Measurements from ENCODE around the gene CDCP1.

The CDCP1 gene

DNA sequence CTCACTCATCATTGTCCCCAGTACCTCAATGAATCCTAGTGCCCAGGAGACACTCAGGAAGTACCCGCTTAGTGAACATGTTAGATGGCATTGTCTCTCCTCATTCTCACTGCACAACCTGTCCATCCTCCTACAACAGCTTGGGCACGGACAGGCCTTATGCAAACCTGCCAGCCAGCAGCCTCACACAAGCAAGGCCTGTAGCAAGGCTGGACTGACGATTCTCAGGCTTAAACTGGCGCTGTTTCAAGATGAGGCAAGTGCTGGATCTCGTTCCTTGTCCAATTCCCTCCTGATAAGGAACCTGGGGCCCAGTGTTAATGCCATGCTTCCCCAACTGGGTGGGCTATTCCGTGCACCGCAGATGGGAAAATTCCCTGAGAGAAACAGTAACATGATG, 59.0 kb downstream of the CDCP1 start:
- DNase-seq (ENCODE audit: low spot score) (no peak), ATAC-seq (ENCODE audit: low read depth) (no peak)
- Histone ChIP-seq H3K36me3 (ENCODE audit: low read depth) (peaks cover 92% of the 10 kb centered on the region), H3K27me3 (ENCODE audit: insufficient read depth, poor library complexity, severe bottlenecking) (no peaks in the 10 kb centered on the region), H3K27ac (ENCODE audit: poor library complexity, severe bottlenecking) (no peak overlapping the region), H3K4me1 (ENCODE audit: insufficient read depth, poor library complexity, severe bottlenecking) (peaks cover 27% of the 10 kb centered on the region), H3K4me3 (ENCODE audit: severe bottlenecking) (no peak overlapping the region), H3K9me3 (ENCODE audit: severe bottlenecking) (no peaks in the 10 kb centered on the region)
- TF ChIP-seq, protein P1, sequence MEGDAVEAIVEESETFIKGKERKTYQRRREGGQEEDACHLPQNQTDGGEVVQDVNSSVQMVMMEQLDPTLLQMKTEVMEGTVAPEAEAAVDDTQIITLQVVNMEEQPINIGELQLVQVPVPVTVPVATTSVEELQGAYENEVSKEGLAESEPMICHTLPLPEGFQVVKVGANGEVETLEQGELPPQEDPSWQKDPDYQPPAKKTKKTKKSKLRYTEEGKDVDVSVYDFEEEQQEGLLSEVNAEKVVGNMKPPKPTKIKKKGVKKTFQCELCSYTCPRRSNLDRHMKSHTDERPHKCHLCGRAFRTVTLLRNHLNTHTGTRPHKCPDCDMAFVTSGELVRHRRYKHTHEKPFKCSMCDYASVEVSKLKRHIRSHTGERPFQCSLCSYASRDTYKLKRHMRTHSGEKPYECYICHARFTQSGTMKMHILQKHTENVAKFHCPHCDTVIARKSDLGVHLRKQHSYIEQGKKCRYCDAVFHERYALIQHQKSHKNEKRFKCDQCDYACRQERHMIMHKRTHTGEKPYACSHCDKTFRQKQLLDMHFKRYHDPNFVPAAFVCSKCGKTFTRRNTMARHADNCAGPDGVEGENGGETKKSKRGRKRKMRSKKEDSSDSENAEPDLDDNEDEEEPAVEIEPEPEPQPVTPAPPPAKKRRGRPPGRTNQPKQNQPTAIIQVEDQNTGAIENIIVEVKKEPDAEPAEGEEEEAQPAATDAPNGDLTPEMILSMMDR (IDR thresholded peaks at IDR 0.05; ENCODE audit: poor library complexity, severe bottlenecking): no peak

DNA sequence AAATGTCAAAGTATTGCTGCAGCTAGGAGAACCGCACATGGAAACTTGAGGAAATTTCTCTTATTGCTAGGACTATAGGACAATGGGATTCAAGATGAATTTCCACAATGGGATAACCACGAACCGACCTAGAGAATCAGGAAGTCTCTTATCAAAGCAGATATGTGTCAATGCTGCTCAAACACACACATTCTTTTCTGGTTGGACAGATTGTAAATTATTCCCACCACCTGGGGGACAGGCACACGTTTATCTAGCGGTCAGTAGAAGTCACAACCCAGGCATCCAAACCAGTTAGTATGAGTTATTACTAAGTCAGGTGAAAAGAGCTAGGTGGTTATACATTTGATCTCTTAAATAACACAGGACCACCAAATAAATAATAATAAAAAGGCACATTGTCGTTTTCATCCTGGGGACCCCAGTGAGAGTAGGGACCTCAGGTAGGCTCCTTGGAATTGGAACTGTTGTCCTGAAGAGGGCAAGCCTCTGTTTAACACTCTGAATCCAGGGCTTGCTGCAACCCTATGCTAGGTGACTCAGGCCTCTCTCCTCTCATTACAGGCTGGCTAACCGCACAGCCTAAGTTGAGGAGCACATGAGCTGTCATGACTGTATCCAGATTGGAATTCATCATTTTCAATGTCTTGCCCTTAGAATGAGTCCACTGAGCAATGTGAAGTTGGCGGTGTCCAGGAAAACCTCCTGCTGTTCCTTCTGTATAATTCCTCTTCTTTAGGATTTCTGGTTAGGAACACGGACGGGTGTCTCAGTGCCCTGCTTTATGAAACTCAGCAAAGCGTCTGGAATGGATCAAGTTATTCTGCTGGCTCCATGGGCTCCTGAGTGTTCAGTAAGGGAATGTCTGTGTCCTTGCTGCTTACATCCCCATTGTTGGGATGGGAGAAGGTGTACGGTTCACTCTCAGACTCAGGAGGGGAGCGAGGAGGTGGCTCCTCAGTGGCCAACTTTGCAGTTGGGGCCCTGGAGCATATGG, 61.1 kb downstream of the CDCP1 start:
- Histone ChIP-seq H3K9me3 (ENCODE audit: severe bottlenecking) (no peaks in the 10 kb centered on the region), H3K27ac (ENCODE audit: poor library complexity, severe bottlenecking) (no peak overlapping the region), H3K36me3 (ENCODE audit: low read depth) (peaks cover 73% of the 10 kb centered on the region), H3K4me3 (ENCODE audit: severe bottlenecking) (no peak overlapping the region), H3K27me3 (ENCODE audit: insufficient read depth, poor library complexity, severe bottlenecking) (no peaks in the 10 kb centered on the region), H3K4me1 (ENCODE audit: insufficient read depth, poor library complexity, severe bottlenecking) (peaks cover 20% of the 10 kb centered on the region)
- no peak for DNase-seq (ENCODE audit: low spot score)
- TF ChIP-seq, protein P1 (IDR thresholded peaks at IDR 0.05; ENCODE audit: poor library complexity, severe bottlenecking): no peak
- peak; percentile 72 for ATAC-seq (ENCODE audit: low read depth)

DNA sequence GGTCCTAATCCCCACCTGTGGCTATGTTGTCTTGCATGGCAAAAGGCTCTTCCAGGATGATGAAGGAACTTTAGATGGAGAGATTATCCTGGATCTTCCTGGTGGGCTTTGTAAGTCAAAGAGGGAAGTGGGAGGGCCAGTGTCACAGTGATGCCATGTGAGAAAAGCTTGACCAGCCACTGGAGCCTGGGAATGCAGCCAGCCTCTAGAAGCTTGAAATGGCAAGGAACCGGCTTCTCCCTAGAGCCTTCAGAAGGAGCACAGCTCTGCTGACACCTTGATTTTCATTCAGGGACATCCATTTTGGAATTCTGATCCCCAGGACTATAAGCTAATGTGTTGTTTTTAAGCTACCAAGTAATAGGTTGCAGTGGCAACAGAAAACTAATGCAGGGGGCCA, 61.8 kb downstream of the CDCP1 start:
- Histone ChIP-seq H3K4me3 (ENCODE audit: severe bottlenecking) (no peak overlapping the region), H3K9me3 (ENCODE audit: severe bottlenecking) (no peaks in the 10 kb centered on the region), H3K27me3 (ENCODE audit: insufficient read depth, poor library complexity, severe bottlenecking) (no peaks in the 10 kb centered on the region), H3K36me3 (ENCODE audit: low read depth) (peaks cover 65% of the 10 kb centered on the region), H3K27ac (ENCODE audit: poor library complexity, severe bottlenecking) (no peak overlapping the region), H3K4me1 (ENCODE audit: insufficient read depth, poor library complexity, severe bottlenecking) (peaks cover 14% of the 10 kb centered on the region)
- DNase-seq (ENCODE audit: low spot score) (no peak), ATAC-seq (ENCODE audit: low read depth) (no peak)
- TF ChIP-seq, protein P1 (IDR thresholded peaks at IDR 0.05; ENCODE audit: poor library complexity, severe bottlenecking): no peak

DNA sequence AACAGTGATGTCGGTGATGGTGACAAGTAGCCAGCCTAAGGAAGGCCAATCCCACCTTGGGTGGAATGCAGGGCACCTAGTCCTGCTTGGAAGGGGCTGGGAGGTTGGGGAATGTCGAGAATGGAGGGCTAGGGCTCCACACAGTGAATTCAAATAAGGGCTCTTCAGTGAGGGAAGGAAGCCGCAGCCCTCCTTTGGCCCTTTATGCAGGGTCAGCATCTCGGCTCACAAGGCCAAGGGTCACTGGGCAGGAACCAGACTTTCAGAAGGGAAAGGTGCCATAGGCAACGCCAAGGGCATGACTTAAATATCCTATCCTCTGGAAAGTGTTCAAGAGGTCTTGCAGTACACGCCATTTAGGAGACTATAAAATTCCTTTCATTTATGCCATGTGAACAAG, 63.2 kb downstream of the CDCP1 start:
- no peak for ATAC-seq (ENCODE audit: low read depth)
- no peaks in the 10 kb centered on the region for H3K27me3 ChIP-seq (ENCODE audit: insufficient read depth, poor library complexity, severe bottlenecking)
- no peak overlapping the region for H3K4me3 ChIP-seq (ENCODE audit: severe bottlenecking)
- no peak overlapping the region for H3K27ac ChIP-seq (ENCODE audit: poor library complexity, severe bottlenecking)
- peaks cover under 1% of the 10 kb centered on the region for H3K4me1 ChIP-seq (ENCODE audit: insufficient read depth, poor library complexity, severe bottlenecking)
- DNase-seq (ENCODE audit: low spot score): no peak
- H3K9me3 ChIP-seq (ENCODE audit: severe bottlenecking): no peaks in the 10 kb centered on the region
- TF ChIP-seq, protein P1 (IDR thresholded peaks at IDR 0.05; ENCODE audit: poor library complexity, severe bottlenecking): no peak
- H3K36me3 ChIP-seq (ENCODE audit: low read depth): peaks cover 52% of the 10 kb centered on the region

DNA sequence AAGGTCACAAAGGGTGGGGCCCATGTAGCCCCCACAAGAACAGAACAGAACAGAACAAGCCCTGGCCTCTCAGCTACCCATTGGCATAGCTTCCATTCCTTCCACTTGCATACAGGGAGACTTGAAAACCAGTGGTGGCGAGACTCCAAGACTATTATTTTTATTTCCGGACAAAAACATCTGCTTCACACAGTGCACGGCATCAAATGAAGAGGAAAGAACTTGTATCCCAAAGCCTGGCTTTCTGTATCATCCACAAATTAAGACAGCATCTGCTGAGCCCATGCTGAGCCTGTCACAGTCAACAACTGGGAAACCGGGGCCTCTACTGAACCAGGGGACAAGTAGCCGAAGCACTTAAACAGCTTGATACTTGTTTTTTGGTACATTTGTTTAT, 64.0 kb downstream of the CDCP1 start:
- no peak overlapping the region for H3K4me3 ChIP-seq (ENCODE audit: severe bottlenecking)
- TF ChIP-seq, protein P1 (IDR thresholded peaks at IDR 0.05; ENCODE audit: poor library complexity, severe bottlenecking): no peak
- H3K36me3 ChIP-seq (ENCODE audit: low read depth): peaks cover 43% of the 10 kb centered on the region
- H3K27me3 ChIP-seq (ENCODE audit: insufficient read depth, poor library complexity, severe bottlenecking): no peaks in the 10 kb centered on the region
- DNase-seq (ENCODE audit: low spot score) (no peak), ATAC-seq (ENCODE audit: low read depth) (no peak)
- H3K4me1 ChIP-seq (ENCODE audit: insufficient read depth, poor library complexity, severe bottlenecking): no peaks in the 10 kb centered on the region
- no peaks in the 10 kb centered on the region for H3K9me3 ChIP-seq (ENCODE audit: severe bottlenecking)
- no peak overlapping the region for H3K27ac ChIP-seq (ENCODE audit: poor library complexity, severe bottlenecking)

All from RWPE2 (cell line).